Stimulated activated memory B cell treated with anti-CD40 and anti-IgM and Interleukin-4, amounts not matched to agents 10 μg/mL and 1 μg/mL and 100 μg/mL, for 72 hours (primary cell): ENCODE data around the gene ZPBP2.
"Not testable (repeated sequence)": the region's sequence is repeated elsewhere in the genome, so short reads cannot be mapped to it uniquely, and the experiment has no call there.

Experiments used
- ATAC-seq: fragments of 150-1000 bp; cut with Tn5 transposase; 2 replicates; pipeline ENCODE4 v1.10.0; 2021
- H3K27ac Mint-ChIP-seq: one replicate; pipeline ENCODE4 v1.8.0; 2022; ENCODE audit warnings: mild to moderate bottlenecking, mixed read lengths
- H3K27me3 Mint-ChIP-seq: one replicate; pipeline ENCODE4 v1.8.0; 2022; ENCODE audit warnings: mixed read lengths
- H3K36me3 Mint-ChIP-seq: one replicate; pipeline ENCODE4 v1.8.0; 2022; ENCODE audit warnings: mixed read lengths
- H3K4me1 Mint-ChIP-seq: one replicate; pipeline ENCODE4 v1.8.0; 2022; ENCODE audit warnings: mixed read lengths
- H3K4me3 Mint-ChIP-seq: one replicate; pipeline ENCODE4 v1.8.0; 2022; ENCODE audit warnings: mild to moderate bottlenecking, moderate library complexity, mixed read lengths
- H3K9me3 Mint-ChIP-seq: one replicate; pipeline ENCODE4 v1.8.0; 2022; ENCODE audit warnings: mixed read lengths

Gene ZPBP2

GRCh38 chr17:39841134-39841683 lies 26.8 kb upstream of the ZPBP2 start:
- no peak for ATAC-seq
- Mint-ChIP-seq H3K4me3 (no peak overlapping the region), H3K4me1 (peaks cover 69% of the 10 kb centered on the region), H3K27me3 (no peaks in the 10 kb centered on the region), H3K27ac (peak overlapping the region; percentile 80), H3K36me3 (peaks cover 45% of the 10 kb centered on the region), H3K9me3 (peaks cover 8% of the 10 kb centered on the region)

GRCh38 chr17:39845052-39845846 lies 22.8 kb upstream of the ZPBP2 start:
- Mint-ChIP-seq H3K27ac (peak overlapping the region; percentile 80), H3K4me1 (peaks cover 87% of the 10 kb centered on the region), H3K27me3 (no peaks in the 10 kb centered on the region), H3K4me3 (no peak overlapping the region), H3K9me3 (no peaks in the 10 kb centered on the region), H3K36me3 (peaks cover 28% of the 10 kb centered on the region)
- ATAC-seq = no peak

- Mint-ChIP-seq H3K4me1 (peaks cover 80% of the 10 kb centered on the region), H3K4me3 (no peak overlapping the region), H3K36me3 (peaks cover 22% of the 10 kb centered on the region), H3K9me3 (no peaks in the 10 kb centered on the region), H3K27me3 (no peaks in the 10 kb centered on the region), H3K27ac (peak overlapping the region; percentile 76)
- ATAC-seq = no peak
Measured at GRCh38 chr17:39846205-39846604, 21.8 kb upstream of the ZPBP2 start.

- Mint-ChIP-seq H3K4me1 (peaks cover 83% of the 10 kb centered on the region), H3K27ac (peak overlapping the region; percentile 64), H3K36me3 (peaks cover 30% of the 10 kb centered on the region), H3K9me3 (no peaks in the 10 kb centered on the region), H3K4me3 (peak overlapping the region; percentile 7), H3K27me3 (no peaks in the 10 kb centered on the region)
- no peak for ATAC-seq
Measured at GRCh38 chr17:39848600-39848999, 19.4 kb upstream of the ZPBP2 start.

- not testable (repeated sequence) for H3K27me3 Mint-ChIP-seq, ATAC-seq, H3K27ac Mint-ChIP-seq, H3K4me3 Mint-ChIP-seq, H3K9me3 Mint-ChIP-seq
- Mint-ChIP-seq H3K4me1 (peaks cover 83% of the 10 kb centered on the region), H3K36me3 (peaks cover 42% of the 10 kb centered on the region)
Measured at GRCh38 chr17:39850186-39850585, 17.8 kb upstream of the ZPBP2 start.

GRCh38 chr17:39852239-39852638 lies 15.8 kb upstream of the ZPBP2 start:
- H3K4me1 Mint-ChIP-seq = peaks cover 73% of the 10 kb centered on the region
- H3K9me3 Mint-ChIP-seq = no peaks in the 10 kb centered on the region
- peak overlapping the region; percentile 4 for H3K4me3 Mint-ChIP-seq

GRCh38 chr17:39854909-39855308 lies 13.1 kb upstream of the ZPBP2 start:
- H3K27ac Mint-ChIP-seq = peak overlapping the region; percentile 66
- no peaks in the 10 kb centered on the region for H3K9me3 Mint-ChIP-seq
- ATAC-seq = no peak
- peaks cover 67% of the 10 kb centered on the region for H3K4me1 Mint-ChIP-seq
- H3K27me3 Mint-ChIP-seq = no peaks in the 10 kb centered on the region
- peaks cover 54% of the 10 kb centered on the region for H3K36me3 Mint-ChIP-seq
- peak overlapping the region; percentile 1 for H3K4me3 Mint-ChIP-seq

More at GRCh38 chr17:39852239-39852638, 15.8 kb upstream of the ZPBP2 start:
- peak overlapping the region; percentile 66 for H3K27ac Mint-ChIP-seq
- H3K36me3 Mint-ChIP-seq = peaks cover 42% of the 10 kb centered on the region
- H3K27me3 Mint-ChIP-seq = no peaks in the 10 kb centered on the region
- ATAC-seq = peak; percentile 54

GRCh38 chr17:39855911-39856649 lies 11.9 kb upstream of the ZPBP2 start:
- Mint-ChIP-seq H3K4me1 (peaks cover 69% of the 10 kb centered on the region), H3K36me3 (peaks cover 55% of the 10 kb centered on the region)
- H3K27ac Mint-ChIP-seq, H3K4me3 Mint-ChIP-seq, H3K27me3 Mint-ChIP-seq, ATAC-seq, H3K9me3 Mint-ChIP-seq: not testable (repeated sequence)

- H3K27me3 Mint-ChIP-seq = no peaks in the 10 kb centered on the region
- no peaks in the 10 kb centered on the region for H3K9me3 Mint-ChIP-seq
- H3K27ac Mint-ChIP-seq = peak overlapping the region; percentile 99
- peaks cover 41% of the 10 kb centered on the region for H3K36me3 Mint-ChIP-seq
- H3K4me3 Mint-ChIP-seq = peak overlapping the region; percentile 81
- peak; percentile 38 for ATAC-seq
- H3K4me1 Mint-ChIP-seq = peaks cover 51% of the 10 kb centered on the region
Measured at GRCh38 chr17:39861235-39861634, 6.8 kb upstream of the ZPBP2 start.

GRCh38 chr17:39863244-39863917 lies 4.6 kb upstream of the ZPBP2 start:
- Mint-ChIP-seq H3K4me3 (peak overlapping the region; percentile 86), H3K36me3 (peaks cover 28% of the 10 kb centered on the region), H3K27me3 (no peaks in the 10 kb centered on the region), H3K4me1 (peaks cover 60% of the 10 kb centered on the region), H3K9me3 (no peaks in the 10 kb centered on the region), H3K27ac (peak overlapping the region; percentile 99)
- no peak for ATAC-seq

- ATAC-seq = peak; percentile 76
- Mint-ChIP-seq H3K36me3 (peaks cover 24% of the 10 kb centered on the region), H3K9me3 (no peaks in the 10 kb centered on the region), H3K4me3 (peak within 1 kb of the TSS; percentile 86), H3K27ac (peak within 1 kb of the TSS; percentile 99), H3K27me3 (no peaks in the 10 kb centered on the region), H3K4me1 (peaks cover 65% of the 10 kb centered on the region)
Measured at GRCh38 chr17:39863918-39864746, 3.9 kb upstream of the ZPBP2 start, which contains the start of gene IKZF3. Gene IKZF3, minus strand, starts transcription at chr17:39864312. Its CDS starts 186 bp downstream, at chr17:39864126.

- Mint-ChIP-seq H3K27me3 (no peaks in the 10 kb centered on the region), H3K4me1 (peaks cover 54% of the 10 kb centered on the region), H3K9me3 (no peaks in the 10 kb centered on the region), H3K36me3 (peaks cover 13% of the 10 kb centered on the region), H3K27ac (peak overlapping the region; percentile 99), H3K4me3 (peak overlapping the region; percentile 86)
- ATAC-seq = no peak
Measured at GRCh38 chr17:39866013-39866730, 1.8 kb upstream of the ZPBP2 start.

GRCh38 chr17:39867084-39867879 lies 720 bp upstream of the ZPBP2 start:
- H3K27ac Mint-ChIP-seq = peak overlapping the region; percentile 99
- no peaks in the 10 kb centered on the region for H3K27me3 Mint-ChIP-seq
- H3K9me3 Mint-ChIP-seq = no peaks in the 10 kb centered on the region

More at GRCh38 chr17:39867084-39867879, 720 bp upstream of the ZPBP2 start:
- Mint-ChIP-seq H3K36me3 (peaks cover 9% of the 10 kb centered on the region), H3K4me3 (peak overlapping the region; percentile 90), H3K4me1 (peaks cover 57% of the 10 kb centered on the region)
- peak; percentile 75 for ATAC-seq
